Mucosa of descending colon (tissue), 3 donors: ENCODE results near the gene CEACAM3. TPM values are rescaled to one million over a fixed set of nuclear protein-coding genes. Genes with fewer than 3 reads are reported as not detected.
"Not testable (repeated sequence)": the region's sequence is repeated elsewhere in the genome, so short reads cannot be mapped to it uniquely, and the experiment has no call there.

Experiments
- ATAC-seq: fragments of 200-7000 bp; cut with Tn5 transposase; one replicate; pipeline ENCODE4 v1.9.1; 2020; ENCODE audit warnings: mild to moderate bottlenecking, moderate library complexity
- DNase-seq, 3 donors: peaks; one replicate each; pipeline ENCODE4 v3.0.0-alpha.2; 2020
- H3K36me3 ChIP-seq: fragments of 200-600 bp; one replicate; pipeline ENCODE4 v1.8.0; 2021; ENCODE audit warnings: low read depth, mild to moderate bottlenecking
- H3K4me1 ChIP-seq: fragments of 200-600 bp; one replicate; pipeline ENCODE4 v1.8.0; 2021; ENCODE audit warnings: low read depth, mild to moderate bottlenecking
- H3K4me3 ChIP-seq: fragments of 200-600 bp; one replicate; pipeline ENCODE4 v1.8.0; 2021; ENCODE audit warnings: mild to moderate bottlenecking
- H3K9me3 ChIP-seq: fragments of 200-600 bp; one replicate; pipeline ENCODE4 v1.8.0; 2021; ENCODE audit warnings: mild to moderate bottlenecking
- CTCF ChIP-seq: fragments of 200-600 bp; IDR thresholded peaks from one replicate; pipeline ENCODE4 v1.8.0; 2022; ENCODE audit warnings: antibody characterized with exemption, mild to moderate bottlenecking
- intact Hi-C, 2 donors: fragments of 100-400 bp; cut with DNase I in 1 of 2; cut with micrococcal nuclease in 1 of 2; formaldehyde crosslinking; loops; one replicate each; pipeline versions ENCODE4 v1.11.0 to v1.11.1; 2022; cut with DNase I, micrococcal nuclease
- total RNA-seq, 3 donors: library from RNA; stranded (reverse); fragmentation: NEBNext Ultra II Directional in 2 of 3; extraction: Animal tissue kit (Norgen Biotek cat#: 25700) in 2 of 3; gene quantifications; one replicate each; pipeline versions ENCODE4 v1.2.1 to v1.2.4, GENCODE V29; 2021 to 2023
- donor health status: DM: no; HTN: no; CAD: no; lungs with moderate emphysema.
- donor health status: DM: no; HTN: no; CAD: no.
- donor health status: DM: no; HTN: yes; CAD: no.

Gene CEACAM3
- total RNA-seq, 3 donors from 2014 or later = 2.5 to 4.5 (median 3.9) TPM

GRCh38 chr19:41785653-41786052 is 10.7 kb upstream of the CEACAM3 start:
- Histone ChIP-seq H3K9me3 (no peaks in the 10 kb centered on the region), H3K4me3 (no peak overlapping the region), H3K4me1 (peaks cover 12% of the 10 kb centered on the region), H3K36me3 (no peaks in the 10 kb centered on the region)
- ATAC-seq (peak; percentile 82), DNase-seq (peak; percentile 58 to 66 (median 59))
- intact Hi-C loops = no loop called here
- TF ChIP-seq CTCF = peak; percentile 57

- Histone ChIP-seq H3K4me3 (no peak overlapping the region), H3K4me1 (peaks cover 12% of the 10 kb centered on the region), H3K36me3 (no peaks in the 10 kb centered on the region), H3K9me3 (no peaks in the 10 kb centered on the region)
- intact Hi-C loops = no loop called here
- DNase-seq (no peak), ATAC-seq (no peak)
- TF ChIP-seq CTCF = no peak
Observed at GRCh38 chr19:41787055-41787454, 9.3 kb upstream of the CEACAM3 start.

- DNase-seq, H3K4me3 ChIP-seq, H3K9me3 ChIP-seq, intact Hi-C loops, H3K36me3 ChIP-seq: not testable (repeated sequence)
- H3K4me1 ChIP-seq = peaks cover 12% of the 10 kb centered on the region
- ATAC-seq = peak; percentile 67
Observed at GRCh38 chr19:41788518-41788917, 7.9 kb upstream of the CEACAM3 start.

GRCh38 chr19:41789053-41789452 is 7.3 kb upstream of the CEACAM3 start:
- DNase-seq = not testable (repeated sequence)

GRCh38 chr19:41792513-41793413 is 3.6 kb upstream of the CEACAM3 start:
- intact Hi-C loops = no loop called here

More at GRCh38 chr19:41789053-41789452, 7.3 kb upstream of the CEACAM3 start:
- intact Hi-C loops, H3K36me3 ChIP-seq, ATAC-seq, H3K9me3 ChIP-seq, H3K4me3 ChIP-seq: not testable (repeated sequence)
- H3K4me1 ChIP-seq = peaks cover 12% of the 10 kb centered on the region

GRCh38 chr19:41793414-41793727 is 3.0 kb upstream of the CEACAM3 start:
- ATAC-seq (no peak), DNase-seq (no peak)
- intact Hi-C loops = no loop called here
- no peaks in the 10 kb centered on the region for H3K4me1 ChIP-seq
- no peaks in the 10 kb centered on the region for H3K36me3 ChIP-seq
- H3K9me3 ChIP-seq = no peaks in the 10 kb centered on the region
- H3K4me3 ChIP-seq = no peak overlapping the region
- no peak for TF ChIP-seq CTCF

More at GRCh38 chr19:41792513-41793413, 3.6 kb upstream of the CEACAM3 start:
- peak; percentile 61 for ATAC-seq
- DNase-seq = peak in 2 of 3 donors; percentile 73 to 75
- no peak overlapping the region for H3K4me3 ChIP-seq
- peak; percentile 50 for TF ChIP-seq CTCF
- H3K36me3 ChIP-seq = no peaks in the 10 kb centered on the region
- no peaks in the 10 kb centered on the region for H3K4me1 ChIP-seq
- H3K9me3 ChIP-seq = no peaks in the 10 kb centered on the region
